Activated CD4-positive, alpha-beta T cell treated with anti-CD3 and anti-CD28 coated beads, Interleukin-2, amount 50 U/mL, for 48 hours (primary cell): Measurements from ENCODE around the gene MAP3K6.

Experiments used
- DNase-seq, 2 experiments: peaks; one replicate each; pipeline ENCODE4 v3.0.0-alpha.2; 2020

Gene MAP3K6

DNA sequence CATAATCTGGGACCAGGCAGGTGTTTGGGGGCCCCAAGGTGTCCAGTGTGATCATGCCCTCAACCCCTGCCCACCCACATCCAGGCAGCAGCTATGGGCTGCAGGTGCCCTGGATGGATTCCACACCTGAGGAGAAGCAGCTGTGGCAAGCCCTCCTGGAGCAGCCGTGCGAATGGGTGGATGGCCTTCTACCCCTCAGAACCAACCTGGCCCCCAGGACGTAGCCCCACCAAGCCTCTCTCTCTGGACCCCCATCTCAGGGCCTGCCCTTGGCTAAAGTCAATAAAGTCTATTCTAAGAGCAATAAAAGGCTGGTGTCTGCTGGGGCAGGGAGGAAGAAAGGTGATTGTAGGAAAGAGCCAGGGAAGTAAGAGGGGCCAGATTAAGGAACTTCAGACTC, 13.1 kb downstream of the MAP3K6 start:
- no peak for DNase-seq

GRCh38 chr1:27353166-27353565, 13.6 kb downstream of the MAP3K6 start:
- no peak for DNase-seq

DNA sequence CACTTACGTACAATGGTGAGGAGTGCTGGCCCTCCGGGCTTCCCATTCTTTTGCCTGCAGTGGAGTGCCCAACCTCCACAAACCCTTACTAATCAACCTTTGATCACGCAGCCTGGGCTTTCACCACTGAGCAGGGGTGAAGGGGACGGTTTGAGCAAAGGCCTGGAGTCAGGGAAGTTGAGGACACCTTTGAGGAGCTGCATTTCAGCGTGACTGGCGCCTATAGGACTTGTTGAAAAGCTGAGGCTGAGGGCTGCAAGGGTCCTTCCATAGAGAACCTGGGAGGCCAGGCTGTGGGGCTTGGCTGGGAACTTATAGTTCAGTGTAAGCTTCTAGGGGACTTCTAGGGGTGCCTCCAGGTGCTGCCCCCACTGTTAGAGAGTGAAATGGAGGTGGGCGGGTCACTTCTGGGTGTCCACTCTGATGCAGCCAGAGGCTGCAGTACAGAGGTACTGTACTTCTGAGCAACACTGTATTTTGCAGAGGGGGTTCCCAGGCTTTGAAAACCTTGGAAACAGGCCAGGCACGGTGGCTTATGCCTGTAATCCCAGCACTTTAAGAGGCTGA, 15.1 kb downstream of the MAP3K6 start:
- no peak for DNase-seq

GRCh38 chr1:27350663-27351540, 15.9 kb downstream of the MAP3K6 start:
- no peak for DNase-seq

DNA sequence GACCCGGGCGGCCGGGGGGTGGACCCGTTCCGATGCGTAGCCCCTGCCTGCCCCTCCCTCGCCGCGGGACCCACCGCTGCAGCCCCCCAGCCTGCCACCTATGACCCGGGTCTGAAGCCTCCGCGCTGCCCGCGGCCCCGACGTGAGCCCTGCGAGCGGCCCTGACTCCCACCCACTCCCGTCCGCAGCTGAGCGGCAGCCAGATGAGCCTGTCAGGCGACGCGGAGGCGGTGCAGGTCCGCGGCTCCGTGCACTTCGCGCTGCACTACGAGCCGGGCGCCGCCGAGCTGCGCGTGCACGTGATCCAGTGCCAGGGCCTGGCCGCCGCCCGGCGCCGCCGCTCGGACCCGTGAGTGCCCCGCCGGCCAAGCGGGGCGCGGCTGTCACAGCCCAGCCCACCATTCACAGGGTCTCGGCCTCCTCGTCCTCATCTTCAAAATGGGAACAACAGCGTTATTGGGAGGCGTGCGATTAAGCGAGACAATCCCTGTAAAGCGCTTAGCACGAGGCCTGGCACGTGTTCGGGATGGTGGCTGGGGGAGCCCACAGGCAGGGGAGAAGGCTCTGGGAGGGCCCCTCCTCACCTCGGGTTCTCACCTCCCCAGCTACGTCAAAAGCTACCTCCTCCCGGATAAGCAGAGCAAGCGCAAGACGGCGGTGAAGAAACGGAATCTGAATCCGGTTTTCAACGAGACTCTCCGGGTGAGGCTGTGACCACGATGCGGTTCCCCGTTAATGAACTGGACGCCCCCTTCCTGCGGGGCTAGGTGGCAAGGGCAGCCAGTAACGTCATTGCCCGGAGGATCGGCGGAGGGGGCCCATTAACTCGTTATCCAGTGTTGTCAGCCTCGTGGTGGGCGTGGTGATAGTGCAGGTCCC, 16.7 kb downstream of the MAP3K6 start:
- DNase-seq, result no peak

DNA sequence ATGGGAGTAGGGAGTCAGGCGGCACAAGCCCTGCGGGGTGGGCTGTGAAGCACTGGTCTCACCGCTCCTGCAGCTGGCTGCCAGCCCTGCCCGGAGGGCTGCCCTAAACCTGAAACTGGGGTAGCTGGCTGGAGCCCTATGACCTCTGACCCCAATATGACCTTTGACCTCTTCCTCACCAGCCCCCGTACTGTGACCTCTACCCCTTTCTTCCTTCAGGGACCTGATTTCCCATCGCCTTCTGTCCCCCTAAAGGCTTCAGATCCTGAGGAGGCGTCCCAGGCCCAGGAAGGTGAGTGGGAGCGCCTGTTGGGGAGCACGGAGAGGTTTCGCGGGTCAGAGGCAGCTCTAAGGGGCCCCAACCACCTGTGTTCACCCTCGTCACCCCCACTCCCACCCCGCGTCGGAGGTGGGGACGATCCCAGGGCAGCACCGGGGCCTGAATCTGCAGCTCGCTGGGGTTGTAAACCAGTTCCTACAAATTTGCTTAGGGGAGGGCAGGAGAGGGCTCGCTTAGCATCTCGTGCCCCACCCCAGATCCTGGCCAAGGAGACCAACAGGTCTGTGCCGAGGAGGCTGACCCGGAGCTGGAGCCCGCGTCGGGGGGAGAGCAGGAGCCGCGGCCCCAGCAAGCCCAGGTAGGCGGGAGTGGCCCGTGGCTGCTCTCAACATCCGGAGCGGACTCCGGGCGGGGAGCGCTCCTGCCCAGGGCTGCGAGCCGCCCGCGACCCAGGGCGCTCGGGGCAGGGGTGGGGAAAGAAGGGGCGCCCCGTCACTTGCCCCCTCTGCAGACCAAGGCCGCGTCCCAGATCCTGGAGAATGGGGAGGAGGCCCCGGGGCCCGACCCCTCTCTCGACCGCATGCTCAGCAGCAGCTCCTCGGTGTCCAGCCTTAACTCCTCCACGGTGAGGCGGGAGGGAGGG, 17.6 kb downstream of the MAP3K6 start:
- no peak for DNase-seq

DNA sequence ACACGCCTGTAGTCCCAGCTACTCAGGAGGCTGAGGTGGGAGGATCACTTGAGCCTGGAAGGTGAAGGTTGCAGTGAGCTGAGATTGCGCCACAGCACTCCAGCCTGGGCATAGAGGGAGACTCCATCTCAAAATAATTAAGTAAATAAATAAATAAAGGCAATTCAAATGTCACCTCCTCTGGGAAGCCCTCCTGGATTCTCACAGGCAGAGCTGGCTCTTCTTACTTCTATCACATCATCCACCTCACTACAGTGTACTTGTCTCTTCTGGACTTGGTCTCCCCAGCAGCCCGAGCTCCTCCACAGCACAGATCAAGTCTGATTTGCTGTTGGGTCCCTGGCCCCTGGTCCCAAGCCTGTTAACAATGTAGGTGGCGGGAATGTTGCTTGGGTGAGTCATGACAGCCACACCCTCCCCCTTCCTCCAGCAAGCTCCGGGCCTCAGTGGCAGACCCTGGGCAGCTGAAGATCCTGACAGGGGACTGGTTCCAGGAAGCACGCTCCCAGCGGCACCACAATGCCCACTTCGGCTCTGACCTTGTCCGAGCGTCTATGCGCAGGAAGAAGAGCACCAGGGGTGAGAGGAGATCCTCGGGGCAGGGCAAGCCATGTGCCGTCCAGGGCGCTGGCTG, 19.7 kb downstream of the MAP3K6 start:
- DNase-seq, result no peak

DNA sequence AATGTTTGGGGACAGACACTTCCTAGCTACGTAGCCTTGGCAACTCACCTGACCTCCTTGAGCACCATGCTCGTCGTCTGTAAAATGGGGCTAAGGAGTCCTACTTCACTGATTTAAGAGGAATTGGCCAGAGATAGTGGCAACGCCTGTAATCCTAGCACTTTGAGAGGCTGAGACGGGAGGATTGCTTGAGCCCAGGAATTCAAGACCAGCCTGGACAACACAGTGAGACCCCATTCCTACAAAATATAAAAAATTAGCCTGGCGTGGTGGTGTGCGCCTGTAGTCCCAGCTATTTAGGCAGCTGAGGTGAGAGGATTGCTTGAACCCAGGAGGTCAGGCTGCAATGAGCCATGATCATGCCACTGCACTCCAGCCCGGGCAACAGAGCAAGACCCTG, 20.4 kb downstream of the MAP3K6 start:
- no peak for DNase-seq

- DNase-seq, result no peak
Measured at GRCh38 chr1:27345272-27345671, 21.5 kb downstream of the MAP3K6 start.

DNA sequence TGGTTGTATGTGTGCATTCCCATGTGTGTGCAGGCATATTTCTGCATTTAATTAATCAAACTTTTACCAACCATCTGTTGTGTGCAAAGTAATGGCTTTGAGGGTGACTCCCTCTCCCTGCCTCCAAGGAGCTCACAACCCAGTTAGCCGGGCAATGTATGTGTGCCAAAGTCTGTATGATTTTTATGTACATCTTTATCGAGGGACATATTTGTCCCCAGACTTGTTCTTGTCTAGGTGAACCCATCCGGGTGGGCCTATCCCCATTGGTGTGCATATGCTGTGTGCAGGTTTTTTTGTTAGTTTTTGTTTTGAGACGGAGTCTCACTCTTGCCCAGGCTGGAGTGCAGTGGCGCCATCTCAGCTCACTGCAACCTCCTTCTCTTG, 23.1 kb downstream of the MAP3K6 start:
- DNase-seq, result no peak

- peak; percentile 66 to 70 for DNase-seq
Measured at GRCh38 chr1:27342778-27343638, 23.8 kb downstream of the MAP3K6 start.

- peak; percentile 36 to 49 for DNase-seq
Measured at GRCh38 chr1:27342391-27342777, 24.4 kb downstream of the MAP3K6 start.

DNA sequence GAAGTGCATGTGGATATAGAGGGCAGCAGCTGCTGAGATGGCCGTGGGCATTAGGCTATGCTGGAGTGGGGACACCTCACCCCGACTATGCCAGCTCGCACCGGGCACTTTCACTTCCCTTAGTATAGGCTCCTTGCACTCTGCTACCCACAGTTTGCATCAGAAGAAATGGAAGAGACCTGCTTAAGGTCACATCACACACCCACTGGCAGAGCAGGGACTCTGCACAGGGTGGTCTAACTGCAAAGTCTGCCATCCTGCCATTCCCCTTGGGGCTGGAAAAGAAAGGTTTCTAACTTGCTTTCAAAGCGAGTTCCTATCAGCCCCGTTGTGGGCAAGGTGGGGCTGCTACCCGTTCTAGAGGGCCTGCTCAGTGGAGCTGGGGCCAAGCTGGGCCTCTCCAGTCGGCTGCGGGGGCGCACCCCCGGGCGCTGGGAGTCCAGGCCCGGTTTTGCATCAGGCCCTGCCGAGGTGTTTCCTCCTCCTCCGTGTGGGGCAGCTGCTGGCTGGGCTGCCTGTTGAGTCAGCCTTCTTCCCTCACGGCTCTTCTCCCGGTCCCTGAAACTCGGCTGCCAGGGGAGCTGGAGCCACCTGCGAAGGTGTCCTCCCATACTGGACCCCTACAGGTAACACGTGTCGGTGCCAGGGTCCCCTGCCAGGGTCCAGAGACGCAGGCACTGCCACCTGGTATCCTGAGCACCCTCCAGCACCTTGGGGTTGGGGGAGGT, 25.1 kb downstream of the MAP3K6 start, which contains the start of gene SYTL1:
Gene SYTL1, plus strand, starts transcription at position 498 of the 728 bp plus-strand sequence. CDS start 3,313 bp downstream, outside the sequence.
- peak; percentile 61 to 71 for DNase-seq

GRCh38 chr1:27339213-27339612, 27.5 kb downstream of the MAP3K6 start:
- DNase-seq, result no peak

- no peak for DNase-seq
Measured at GRCh38 chr1:27338751-27339150, 28.0 kb downstream of the MAP3K6 start.

- no peak for DNase-seq
Measured at GRCh38 chr1:27336756-27337155, 30.0 kb downstream of the MAP3K6 start.

- no peak for DNase-seq
Measured at GRCh38 chr1:27335506-27336422, 31.0 kb downstream of the MAP3K6 start.

DNA sequence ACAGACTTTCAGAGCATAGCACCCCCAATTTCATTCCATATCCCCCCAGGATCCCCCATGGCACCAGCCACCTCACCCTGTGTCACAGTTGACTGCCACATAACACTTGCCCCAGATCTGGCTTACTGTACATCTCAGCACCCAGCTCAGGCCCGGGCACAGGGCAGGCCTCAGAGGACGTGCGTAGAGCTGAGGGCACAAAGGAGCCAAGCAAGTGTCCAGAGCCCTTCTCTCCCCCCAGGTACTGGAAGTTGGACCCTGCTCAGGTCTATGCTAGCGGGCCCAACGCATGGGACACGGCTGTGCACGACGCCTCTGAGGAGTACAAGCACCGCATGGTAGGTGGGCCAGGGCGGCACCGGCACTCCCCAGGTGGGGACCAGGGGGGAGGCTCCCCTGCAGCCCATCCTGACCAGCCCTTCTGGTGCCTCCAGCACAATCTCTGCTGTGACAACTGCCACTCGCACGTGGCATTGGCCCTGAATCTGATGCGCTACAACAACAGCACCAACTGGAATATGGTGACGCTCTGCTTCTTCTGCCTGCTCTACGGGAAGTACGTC, 33.0 kb downstream of the MAP3K6 start:
- no peak for DNase-seq
